Caco-2 (cell line): ENCODE data around the gene PNO1. TPM values are rescaled to one million over a fixed set of nuclear protein-coding genes. Genes with fewer than 3 reads are reported as not detected.

Experiments used
- BruUV-seq: library from RNA; stranded (reverse); fragments of 400-500 nt; replicated peaks from 2 replicates; lab custom pipeline; 2021; lab: Mats Ljungman, UMichigan
- CTCF ChIA-PET: fragments of 300-600 bp; sonication (Branson Sonifier 250); formaldehyde crosslinking; loops from one replicate; lab custom pipeline; 2022; ENCODE audit warnings: antibody characterized with exemption; lab: Charles Lee
- POLR2A ChIA-PET: fragments of 300-600 bp; sonication (Branson Sonifier 250); formaldehyde crosslinking; loops from one replicate; lab custom pipeline; 2022; ENCODE audit warnings: antibody characterized with exemption; lab: Charles Lee
- DNase-seq, 2 experiments: peaks; one replicate each; pipeline versions ENCODE4 v3.0.0 to v3.0.0-alpha.2; 2020 to 2022
- H3K27me3 ChIP-seq: replicated peaks from 2 replicates; pipeline ENCODE4 v1.6.0; 2011; ENCODE audit warnings: low read length; ENCODE audit not compliant: control insufficient read depth, insufficient read depth
- H3K36me3 ChIP-seq: 2 replicates; pipeline ENCODE4 v1.5.1; 2011; ENCODE audit warnings: low read length; ENCODE audit not compliant: control insufficient read depth, insufficient read depth
- H3K4me1 ChIP-seq: fragments of 250-450 bp; sonication (Bioruptor Pico); 2 replicates; pipeline ENCODE4 v1.5.1; 2020; ENCODE audit warnings: mild to moderate bottlenecking
- H3K4me3 ChIP-seq: 2 replicates; pipeline ENCODE4 v1.5.1; 2011; ENCODE audit warnings: low read depth, mild to moderate bottlenecking, control low read depth, low read length
- H3K9me3 ChIP-seq: fragments of 250-450 bp; sonication (Bioruptor Pico); 2 replicates; pipeline ENCODE4 v1.5.1; 2020; ENCODE audit warnings: mild to moderate bottlenecking, moderate library complexity
- H3K27ac Mint-ChIP-seq: one replicate; pipeline ENCODE4 v1.8.0; 2022; ENCODE audit warnings: mixed read lengths; ENCODE audit not compliant: unreplicated experiment
- H3K27me3 Mint-ChIP-seq: one replicate; pipeline ENCODE4 v1.8.0; 2022; ENCODE audit warnings: mixed read lengths; ENCODE audit not compliant: insufficient read depth, unreplicated experiment
- H3K36me3 Mint-ChIP-seq: one replicate; pipeline ENCODE4 v1.8.0; 2022; ENCODE audit warnings: mild to moderate bottlenecking, mixed read lengths; ENCODE audit not compliant: insufficient read depth, unreplicated experiment
- H3K4me1 Mint-ChIP-seq: one replicate; pipeline ENCODE4 v1.8.0; 2022; ENCODE audit warnings: low read depth, mixed read lengths; ENCODE audit not compliant: unreplicated experiment
- H3K4me3 Mint-ChIP-seq: one replicate; pipeline ENCODE4 v1.8.0; 2022; ENCODE audit warnings: mild to moderate bottlenecking, moderate library complexity, mixed read lengths; ENCODE audit not compliant: unreplicated experiment
- H3K9me3 Mint-ChIP-seq: one replicate; pipeline ENCODE4 v1.8.0; 2022; ENCODE audit warnings: mixed read lengths; ENCODE audit not compliant: unreplicated experiment
- CTCF ChIP-seq, 2 experiments: fragments of 200-600 bp in 1 of 2; IDR thresholded peaks; 1 replicate in 1 of 2; 2 replicates in 1 of 2; pipeline versions ENCODE4 v1.5.1 to v1.8.0; 2011 to 2022; ENCODE audit warnings: antibody characterized with exemption in 1 of 2, control low read depth in 1 of 2, inconsistent platforms in 1 of 2, low read depth in 1 of 2, low read length in 1 of 2, mild to moderate bottlenecking in 1 of 2, moderate library complexity in 1 of 2; ENCODE audit not compliant: insufficient read depth in 1 of 2, severe bottlenecking in 1 of 2, unreplicated experiment in 1 of 2
- intact Hi-C: fragments of 100-400 bp; cut with micrococcal nuclease; formaldehyde crosslinking; loops from one replicate; pipeline ENCODE4 v1.10.0; 2022; ENCODE audit not compliant: unreplicated experiment
- total RNA-seq: library from RNA; stranded (reverse); gene quantifications from 2 replicates; pipeline ENCODE4 v1.2.3, GENCODE V29; 2022

Gene PNO1
- total RNA-seq, 1 experiment from 2014 or later, result 37.0 TPM

GRCh38 chr2:68203587-68203986 is 45.9 kb downstream of the PNO1 start:
- ChIA-PET POLR2A (no interaction called here), CTCF (interaction anchor here (0.6 kb wide), 1 partner anchor 238 kb away, joined by 4 read pairs; no protein-coding TSS in a partner anchor)
- intact Hi-C loops, result no loop called here
- no TSS peak for BruUV-seq
- H3K36me3 Mint-ChIP-seq, result peaks cover 7% of the 10 kb centered on the region
- H3K27me3 Mint-ChIP-seq, result no peaks in the 10 kb centered on the region
- no peak for DNase-seq
- Histone ChIP-seq H3K4me1 (no peaks in the 10 kb centered on the region), H3K36me3 (no peaks in the 10 kb centered on the region; the same call in 1 of the 2 replicates), H3K27me3 (no peaks in the 10 kb centered on the region), H3K9me3 (no peaks in the 10 kb centered on the region), H3K4me3 (no peak overlapping the region)
- H3K9me3 Mint-ChIP-seq, result no peaks in the 10 kb centered on the region
- peaks cover 13% of the 10 kb centered on the region for H3K4me1 Mint-ChIP-seq
- no peak for TF ChIP-seq CTCF (IDR thresholded peaks at IDR 0.05; ENCODE audit: insufficient read depth in 1 of 2, low read depth in 1 of 2, low read length in 1 of 2, severe bottlenecking in 1 of 2, unreplicated experiment in 1 of 2)
- H3K4me3 Mint-ChIP-seq, result no peak overlapping the region
- no peak overlapping the region for H3K27ac Mint-ChIP-seq

- H3K4me3 ChIP-seq, result no peak overlapping the region
- CTCF ChIA-PET, result interaction anchor here (1.3 to 1.6 kb wide), 2 partner anchors 10 to 19 kb away, joined by 3 read pairs; no protein-coding TSS in a partner anchor
- DNase-seq, result no peak
- Mint-ChIP-seq H3K27ac (no peak overlapping the region), H3K4me3 (no peak overlapping the region), H3K9me3 (no peaks in the 10 kb centered on the region), H3K27me3 (no peaks in the 10 kb centered on the region), H3K36me3 (peaks cover 21% of the 10 kb centered on the region), H3K4me1 (peaks cover 19% of the 10 kb centered on the region)
- POLR2A ChIA-PET, result interaction anchor here (1.0 kb wide), 1 partner anchor 46 kb away, joined by 3 read pairs; the partner anchor contains the start of gene PPP3R1
- H3K4me1 ChIP-seq, result 0 out of 2 replicates have a peak, but pooled peaks cover 3% of the 10 kb centered on the region
- H3K36me3 ChIP-seq, result no peaks in the 10 kb centered on the region; the same call in 1 of the 2 replicates
- TF ChIP-seq CTCF (IDR thresholded peaks at IDR 0.05; ENCODE audit: insufficient read depth in 1 of 2, low read depth in 1 of 2, low read length in 1 of 2, severe bottlenecking in 1 of 2, unreplicated experiment in 1 of 2), result no peak
- BruUV-seq, result no TSS peak
- intact Hi-C loops, result no loop called here
- no peaks in the 10 kb centered on the region for H3K9me3 ChIP-seq
- no peaks in the 10 kb centered on the region for H3K27me3 ChIP-seq
These were observed 49.1 kb downstream of the PNO1 start for GRCh38 chr2:68206793-68207192.

- H3K36me3 ChIP-seq, result no peaks in the 10 kb centered on the region
- CTCF ChIA-PET, result no interaction called here
- TF ChIP-seq CTCF (IDR thresholded peaks at IDR 0.05; ENCODE audit: insufficient read depth in 1 of 2, low read depth in 1 of 2, low read length in 1 of 2, severe bottlenecking in 1 of 2, unreplicated experiment in 1 of 2), result no peak
These were observed 56.7 kb downstream of the PNO1 start for GRCh38 chr2:68214381-68214780.

More at GRCh38 chr2:68214381-68214780, 56.7 kb downstream of the PNO1 start:
- H3K4me1 Mint-ChIP-seq, result peaks cover 27% of the 10 kb centered on the region
- POLR2A ChIA-PET, result no interaction called here
- no peak overlapping the region for H3K27ac Mint-ChIP-seq
- Histone ChIP-seq H3K4me1 (peaks cover 4% of the 10 kb centered on the region; the same call in 1 of the 2 replicates), H3K27me3 (no peaks in the 10 kb centered on the region), H3K4me3 (no peak overlapping the region), H3K9me3 (no peaks in the 10 kb centered on the region)
- peaks cover 22% of the 10 kb centered on the region for H3K36me3 Mint-ChIP-seq
- DNase-seq, result no peak
- no peak overlapping the region for H3K4me3 Mint-ChIP-seq
- intact Hi-C loops, result no loop called here
- no peaks in the 10 kb centered on the region for H3K9me3 Mint-ChIP-seq
- no peaks in the 10 kb centered on the region for H3K27me3 Mint-ChIP-seq
- BruUV-seq, result no TSS peak
